Esophagus squamous epithelium (tissue), 4 donors: ENCODE measurements around the gene WDFY3.

Source experiments
- CTCF ChIP-seq, 6 experiments: fragments of 450-650 bp in 4 of 6; fragments of 200-600 bp in 2 of 6; sonication (generic) in 2 of 6; IDR thresholded peaks; one replicate each; pipeline ENCODE4 v1.5.1; 2016 to 2019; ENCODE audit warnings: antibody characterized with exemption in 6 of 6, mild to moderate bottlenecking in 4 of 6, moderate library complexity in 4 of 6
- POLR2A ChIP-seq, 4 donors: fragments of 450-650 bp; IDR thresholded peaks; one replicate each; pipeline ENCODE4 v1.6.1; 2017; ENCODE audit warnings: antibody characterized with exemption in 4 of 4, mild to moderate bottlenecking in 4 of 4, moderate library complexity in 3 of 4

- TF ChIP-seq CTCF (IDR thresholded peaks at IDR 0.05) (no peak), POLR2A (IDR thresholded peaks at IDR 0.05) (no peak)
These were observed 184.0 kb downstream of the WDFY3 start for GRCh38 chr4:84782517-84782916.
